NOMO-1 (cell line): Measurements from ENCODE around the gene ANO9.

ENCODE experiments used
- DNase-seq, 2 experiments: peaks; one replicate each; lab custom pipeline; 2025; ENCODE audit not compliant: unreplicated experiment in 2 of 2; lab: John Stamatoyannopoulos, UW

ANO9 gene

GRCh38 chr11:453564-453963, 11.8 kb upstream of the ANO9 start:
- no peak for DNase-seq

DNA sequence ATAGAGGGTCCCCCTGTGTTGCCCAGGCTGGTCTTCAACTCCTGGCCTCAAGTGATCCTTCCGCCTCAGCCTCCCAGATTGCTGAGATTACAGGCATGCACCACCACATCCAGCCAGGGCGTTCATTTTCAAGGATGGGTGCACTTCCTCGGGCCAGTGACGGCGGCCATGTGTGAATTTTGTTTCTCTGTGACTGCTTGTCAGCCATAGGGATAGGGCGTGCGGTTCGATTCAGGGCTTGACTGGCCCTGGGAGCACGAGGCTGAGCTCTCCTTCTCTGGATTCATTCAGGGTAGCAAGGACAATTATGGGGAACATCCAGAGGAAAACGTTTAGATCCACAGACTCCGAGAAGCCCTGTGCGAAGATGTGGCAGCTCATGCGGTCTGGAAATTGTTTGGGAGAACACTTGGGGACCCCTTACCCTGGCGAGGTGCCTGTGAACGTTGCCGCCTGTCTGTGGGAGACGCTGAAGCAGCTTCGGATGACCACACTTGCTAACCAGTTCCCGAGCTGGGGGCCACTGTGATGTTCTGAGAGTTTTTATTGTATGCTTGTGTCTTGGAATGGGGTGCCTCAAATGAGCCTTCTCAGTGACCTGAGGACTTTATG, 11.2 kb upstream of the ANO9 start:
- no peak for DNase-seq

DNA sequence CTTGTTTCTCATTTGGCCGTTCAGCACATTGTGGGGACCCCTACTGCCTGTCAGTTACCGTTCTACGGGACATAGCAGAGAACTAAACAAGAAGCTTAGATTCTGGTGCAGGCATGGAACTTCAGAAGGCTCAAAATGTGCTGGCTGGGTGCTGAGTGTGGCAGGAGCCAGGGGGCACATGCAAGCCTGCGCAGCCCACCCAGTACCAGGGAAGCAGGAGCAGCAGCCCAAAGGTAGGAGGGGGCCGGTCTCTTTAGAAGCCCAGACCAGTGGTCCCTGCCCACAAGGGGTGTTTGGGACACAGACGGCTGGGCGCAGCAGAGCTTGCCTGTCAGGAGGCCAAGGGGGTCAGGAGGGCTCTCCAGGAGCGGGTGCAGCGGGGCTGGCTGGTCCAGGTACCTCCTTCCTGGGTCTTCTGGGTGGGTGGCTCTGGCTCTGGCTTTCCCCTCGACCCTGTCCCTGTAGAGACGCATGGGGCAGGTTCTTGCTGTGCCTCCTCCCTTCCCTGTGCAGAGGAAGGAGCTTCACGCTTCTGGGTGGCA, 10.5 kb upstream of the ANO9 start:
- no peak for DNase-seq

- DNase-seq, result no peak
Measured at GRCh38 chr11:451738-452137, 9.9 kb upstream of the ANO9 start.

- DNase-seq, result peak; percentile 51 to 69
Measured at GRCh38 chr11:450809-451451, 9.1 kb upstream of the ANO9 start.

DNA sequence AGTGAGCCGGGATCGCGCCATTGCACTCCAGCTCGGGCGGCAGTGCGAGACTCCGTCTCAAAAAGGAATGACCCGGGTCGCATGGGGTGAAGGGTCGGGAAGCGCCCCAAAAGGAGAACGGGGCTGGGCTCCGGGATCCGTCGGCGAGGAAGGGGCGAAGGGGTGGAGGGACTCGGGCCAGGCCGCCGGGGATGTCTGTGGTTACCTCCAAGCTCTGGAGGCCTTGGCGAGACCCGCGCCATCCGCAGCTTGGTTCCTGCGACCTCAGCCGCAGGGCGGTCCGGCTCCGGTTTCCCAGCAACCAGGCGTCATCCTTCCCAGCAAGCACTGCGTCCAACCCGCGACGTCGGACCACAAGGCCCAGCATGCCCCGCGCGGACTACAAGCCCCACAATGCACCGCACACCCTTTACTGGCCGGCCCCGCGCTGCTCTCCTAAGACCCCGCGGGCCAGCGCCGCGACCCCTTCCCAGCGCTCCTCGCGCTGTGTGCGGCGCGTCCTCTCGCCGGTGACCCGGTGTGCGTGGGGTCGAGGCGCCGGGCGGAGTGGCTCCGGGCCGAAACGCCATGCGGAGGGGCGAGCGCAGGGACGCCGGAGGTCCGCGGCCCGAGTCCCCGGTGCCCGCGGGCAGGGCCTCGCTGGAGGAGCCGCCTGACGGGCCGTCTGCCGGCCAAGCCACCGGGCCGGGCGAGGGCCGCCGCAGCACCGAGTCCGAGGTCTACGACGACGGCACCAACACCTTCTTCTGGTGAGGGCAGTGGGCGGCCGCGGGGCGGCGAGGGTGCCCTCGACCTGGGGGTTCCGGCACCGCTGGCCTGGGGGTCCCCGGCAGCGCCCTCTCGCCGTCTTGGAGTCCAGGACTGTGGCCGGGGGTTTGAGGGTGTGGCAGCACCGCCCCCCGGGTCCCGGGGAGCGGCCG, 8.3 kb upstream of the ANO9 start, which contains the start of gene PTDSS2:
Gene PTDSS2, plus strand, starts transcription at position 391 of the 920 bp plus-strand sequence. Its CDS starts 177 bp downstream, at position 568.
- peak; percentile 91 to 95 for DNase-seq

DNA sequence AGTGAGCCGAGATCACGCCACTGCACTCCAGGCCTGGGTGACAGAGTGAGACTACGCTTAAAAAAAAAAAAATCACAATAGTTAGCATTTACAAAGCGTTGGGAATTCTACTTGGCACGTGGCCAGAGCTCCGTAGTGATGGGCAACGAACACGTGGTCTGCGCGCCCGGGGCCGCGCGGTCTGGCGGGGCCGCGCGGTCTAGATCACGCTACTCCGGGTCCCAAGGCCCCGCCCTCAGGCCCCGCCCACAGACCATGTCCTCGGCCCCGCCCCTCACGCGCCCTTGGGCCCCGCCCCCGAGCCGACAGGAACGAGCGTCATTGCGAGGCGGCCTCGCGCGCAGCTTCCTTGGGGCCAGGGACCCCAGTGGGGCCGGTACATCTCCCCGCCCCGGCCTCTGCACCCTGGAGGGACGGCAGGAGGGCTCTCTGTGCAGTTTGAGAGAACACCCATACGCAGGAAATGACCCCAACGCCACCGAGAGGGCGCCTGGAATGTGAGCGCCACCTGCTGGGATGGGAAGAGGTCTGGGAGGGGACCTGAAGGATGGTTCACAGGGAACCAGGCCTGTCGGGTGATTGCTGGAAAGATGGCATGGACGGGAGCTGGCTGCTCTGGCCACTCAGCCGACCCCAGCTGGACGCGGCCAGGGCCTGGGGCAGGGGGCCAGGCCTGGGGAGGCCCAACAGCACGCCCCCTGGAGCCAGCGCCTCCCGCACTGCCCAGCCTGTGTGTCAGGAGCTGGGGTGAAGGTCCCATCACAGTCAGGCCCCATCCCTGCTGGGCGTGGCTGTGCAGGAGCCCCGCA, 6.3 kb upstream of the ANO9 start:
- DNase-seq, result peak; percentile 79 to 88

- DNase-seq, result no peak
Measured at GRCh38 chr11:446891-447290, 5.1 kb upstream of the ANO9 start.

- no peak for DNase-seq
Measured at GRCh38 chr11:445765-446588, 4.2 kb upstream of the ANO9 start.

DNA sequence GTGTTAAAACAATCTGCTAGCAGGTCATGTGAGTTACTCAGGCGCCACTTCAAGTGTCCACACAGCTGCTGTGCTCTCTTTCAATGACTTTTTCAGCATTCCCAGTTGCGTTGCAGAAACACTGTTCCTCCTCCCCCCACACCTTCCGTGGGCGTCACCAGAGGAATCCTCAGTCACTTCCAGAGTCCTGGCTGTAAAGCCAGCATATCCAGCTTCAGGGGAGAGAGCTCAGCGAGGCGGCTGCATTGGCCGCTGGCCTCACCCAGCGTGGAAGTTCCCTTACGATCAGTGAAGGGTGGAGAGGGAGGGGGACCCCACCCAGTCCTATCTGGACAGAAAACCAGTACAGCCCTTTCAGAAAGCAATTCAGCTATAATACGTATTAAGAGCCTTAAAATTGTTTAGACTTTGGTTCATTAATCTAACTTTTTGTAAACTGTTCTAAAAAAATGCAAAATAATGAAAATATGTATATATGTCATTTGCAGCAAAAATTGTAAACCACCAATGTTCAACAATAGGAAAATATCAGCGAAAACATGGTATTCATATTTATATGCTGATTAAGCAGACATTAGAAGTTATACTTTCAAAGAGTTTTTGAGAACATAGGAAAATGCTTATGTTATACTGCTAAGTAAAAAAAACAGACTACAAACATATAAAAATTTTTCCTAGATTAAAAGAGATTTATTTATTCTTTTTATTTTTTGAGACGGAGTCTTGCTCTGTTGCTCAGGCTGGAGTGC, 2.8 kb upstream of the ANO9 start:
- no peak for DNase-seq

DNA sequence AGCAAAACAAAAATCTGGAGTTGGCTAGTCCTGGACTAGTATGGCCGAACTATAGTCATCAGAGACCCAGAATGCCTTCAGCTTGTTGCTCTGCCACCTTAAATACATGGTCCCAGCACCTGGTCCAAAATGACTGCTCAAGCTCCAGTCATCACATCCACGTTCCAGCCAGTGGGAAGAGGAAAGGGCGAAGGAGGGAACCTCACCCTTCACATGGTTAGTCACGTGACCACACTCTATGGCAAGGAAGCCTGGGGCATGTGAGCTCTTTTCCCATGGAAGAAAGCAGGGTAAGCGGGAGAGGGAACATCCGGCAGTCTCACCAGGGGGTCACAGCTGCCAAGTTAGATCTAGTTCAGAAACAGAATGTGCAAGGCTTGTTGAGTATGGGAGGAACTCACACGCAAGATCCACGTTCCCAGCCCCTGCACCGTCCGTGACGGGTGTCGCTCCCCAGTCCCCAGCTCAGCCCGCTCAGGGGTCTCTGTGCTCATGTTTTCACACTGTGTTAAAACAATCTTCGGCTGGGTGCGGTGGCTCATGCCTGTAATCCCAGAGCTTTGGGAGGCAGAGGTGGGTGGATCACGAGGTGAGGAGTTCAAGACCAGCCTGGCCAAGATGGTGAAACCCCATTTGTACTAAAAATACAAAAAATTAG, 1.9 kb upstream of the ANO9 start:
- DNase-seq, result no peak

DNA sequence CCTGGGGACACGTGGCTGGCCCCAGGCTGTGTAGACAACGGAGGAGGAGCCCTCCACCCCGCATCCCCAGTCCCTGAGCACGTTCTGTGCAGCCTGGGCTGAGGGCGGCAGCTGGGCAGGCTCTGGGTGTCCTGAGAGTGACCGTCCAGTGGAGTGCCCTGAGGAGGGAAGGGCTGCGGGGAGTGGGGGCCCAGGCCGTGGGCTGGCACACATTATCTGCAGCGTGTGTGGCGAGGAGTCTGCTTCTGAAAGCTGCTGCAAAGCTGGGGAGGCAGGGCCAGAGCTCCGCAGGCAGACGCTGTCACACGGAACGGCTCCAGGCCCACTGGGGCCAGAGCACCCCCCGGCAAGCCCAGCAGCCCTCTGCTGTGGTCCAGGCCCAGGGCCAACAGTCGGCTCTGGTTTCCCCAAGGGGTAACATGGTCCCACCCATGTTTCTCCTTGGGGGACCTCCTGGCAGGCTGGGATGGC, 835 bp upstream of the ANO9 start:
- DNase-seq, result no peak

DNA sequence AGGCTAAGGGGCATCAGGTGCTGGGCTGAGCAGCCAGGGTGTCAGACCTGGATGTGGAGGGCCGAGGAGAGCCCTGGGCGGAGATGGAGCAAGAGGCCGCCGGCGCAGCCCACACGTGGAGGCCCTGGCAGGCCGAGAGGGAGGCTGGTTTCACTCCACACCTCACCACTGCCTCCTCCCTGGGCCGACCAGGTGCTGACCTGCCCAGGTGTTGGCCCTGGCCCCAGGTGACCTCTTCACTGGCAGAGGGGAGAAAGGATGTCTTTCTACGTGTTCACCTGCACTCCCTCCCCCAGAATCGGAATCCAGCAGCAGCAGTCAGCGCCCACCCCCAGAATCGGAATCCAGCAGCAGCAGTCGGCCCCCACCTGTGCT, 781 bp downstream of the ANO9 start:
- DNase-seq, result no peak

GRCh38 chr11:440065-441042, 1.5 kb downstream of the ANO9 start:
- DNase-seq, result no peak

DNA sequence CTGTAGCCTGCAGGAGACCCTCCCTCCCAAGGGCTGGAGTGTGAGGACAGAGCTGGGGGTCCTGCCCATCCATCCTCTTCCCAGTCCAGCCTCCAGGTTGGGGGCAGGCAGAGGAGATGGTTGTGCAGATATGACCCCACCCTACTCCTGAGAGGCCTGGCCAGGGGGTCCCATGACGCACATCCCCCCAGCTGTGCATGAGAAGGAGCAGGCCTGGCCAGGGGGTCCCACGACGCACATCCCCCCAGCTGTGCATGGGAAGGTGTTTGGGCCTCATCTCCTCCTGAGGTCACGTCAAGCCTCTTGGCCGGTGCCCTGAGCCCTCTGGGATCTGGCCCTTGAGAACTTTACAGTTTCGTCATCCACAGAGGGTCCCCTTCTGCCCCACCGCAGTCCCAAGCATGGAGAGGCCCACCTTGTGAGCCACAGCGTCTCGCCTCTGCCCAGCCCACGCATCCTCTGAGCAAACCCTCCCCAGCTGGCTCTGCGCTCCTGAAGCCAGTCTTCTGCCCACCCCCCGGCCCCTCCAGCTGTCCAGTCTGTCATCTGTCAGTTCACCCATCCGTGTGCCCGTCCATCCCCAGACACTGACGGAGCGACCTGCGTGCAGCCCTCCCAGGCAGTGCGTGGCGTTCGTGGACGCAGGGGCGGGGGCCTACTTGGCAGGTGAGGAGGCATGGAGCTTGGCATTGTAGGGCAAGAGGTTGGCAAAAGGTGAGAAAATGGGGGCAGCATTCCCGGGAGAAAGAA, 2.3 kb downstream of the ANO9 start:
- DNase-seq, result no peak

DNA sequence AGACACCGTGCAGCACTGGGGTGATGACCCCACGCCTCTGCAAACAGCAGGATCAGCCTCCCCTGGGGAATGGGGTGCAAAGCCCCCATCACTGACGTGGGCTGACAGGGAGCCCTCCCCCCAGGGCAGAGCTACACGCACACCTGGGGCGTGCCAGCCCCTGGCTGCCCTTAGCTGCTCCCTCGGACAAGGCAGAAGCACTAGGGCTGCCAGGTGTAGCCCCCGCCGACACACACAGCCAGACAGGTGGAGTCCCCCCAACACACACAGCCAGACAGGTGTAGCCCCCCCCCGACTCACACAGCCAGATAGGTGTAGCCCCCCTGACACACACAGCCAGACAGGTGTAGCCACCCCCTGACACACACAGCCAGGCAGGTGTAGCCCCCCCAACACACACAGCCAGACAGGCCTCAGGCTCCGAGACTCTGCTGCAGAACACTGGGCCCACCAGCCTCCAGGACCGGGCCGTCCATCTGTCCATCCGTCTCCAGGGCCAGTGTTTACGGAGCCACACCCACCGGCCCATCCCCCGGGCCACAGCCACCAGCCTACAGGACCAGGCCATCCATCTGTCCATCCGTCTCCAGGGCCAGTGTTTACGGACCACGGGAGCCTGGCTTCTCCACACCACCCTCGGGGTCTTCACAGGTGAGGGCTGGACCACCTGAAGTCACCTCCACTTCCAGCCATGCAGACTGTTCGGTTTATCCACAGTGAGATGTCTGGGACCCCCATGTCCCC, 3.5 kb downstream of the ANO9 start:
- DNase-seq, result no peak
